ENCODE measurements around the gene SERPINA1.
"Not testable (repeated sequence)": the region's sequence is repeated elsewhere in the genome, so short reads cannot be mapped to it uniquely, and the experiment has no call there.

SERPINA1 gene

GRCh38 chr14:94360945-94361565, 27.3 kb downstream of the SERPINA1 start:
- WGBS, 2 experiments, result 90 to 92% methylated on average over 6 to 7 of the region's 7 CpGs
- no peaks in the 10 kb centered on the region for H3K4me1 ChIP-seq (ENCODE audit: control insufficient read depth, insufficient read depth, low read length)
- H3K27ac ChIP-seq (ENCODE audit: insufficient read depth, low read depth, low read length, poor library complexity, severe bottlenecking), result no peak overlapping the region
- H3K9me3 ChIP-seq (ENCODE audit: control insufficient read depth, low read length), result no peaks in the 10 kb centered on the region
- H3K36me3 ChIP-seq (ENCODE audit: control insufficient read depth, insufficient read depth, low read length), result no peaks in the 10 kb centered on the region
- no peaks in the 10 kb centered on the region for H3K27me3 ChIP-seq (ENCODE audit: control insufficient read depth, insufficient read depth, low read length, poor library complexity, severe bottlenecking)
- H3K4me3 ChIP-seq (ENCODE audit: insufficient read depth, low read depth, low read length), result no peak overlapping the region

- Histone ChIP-seq H3K4me3 (ENCODE audit: insufficient read depth, low read depth, low read length) (no peak overlapping the region), H3K36me3 (ENCODE audit: control insufficient read depth, insufficient read depth, low read length) (no peaks in the 10 kb centered on the region), H3K9me3 (ENCODE audit: control insufficient read depth, low read length) (no peaks in the 10 kb centered on the region), H3K27me3 (ENCODE audit: control insufficient read depth, insufficient read depth, low read length, poor library complexity, severe bottlenecking) (no peaks in the 10 kb centered on the region), H3K4me1 (ENCODE audit: control insufficient read depth, insufficient read depth, low read length) (no peaks in the 10 kb centered on the region), H3K27ac (ENCODE audit: insufficient read depth, low read depth, low read length, poor library complexity, severe bottlenecking) (no peak overlapping the region)
- 90 to 93% methylated on average over 1 of the region's 1 CpG for WGBS, 2 experiments
Measured at GRCh38 chr14:94357166-94357565, 31.2 kb downstream of the SERPINA1 start.

GRCh38 chr14:94356379-94357056, 31.9 kb downstream of the SERPINA1 start:
- H3K27ac ChIP-seq (ENCODE audit: insufficient read depth, low read depth, low read length, poor library complexity, severe bottlenecking), result no peak overlapping the region
- H3K4me1 ChIP-seq (ENCODE audit: control insufficient read depth, insufficient read depth, low read length), result no peaks in the 10 kb centered on the region
- H3K9me3 ChIP-seq (ENCODE audit: control insufficient read depth, low read length), result no peaks in the 10 kb centered on the region
- no peaks in the 10 kb centered on the region for H3K27me3 ChIP-seq (ENCODE audit: control insufficient read depth, insufficient read depth, low read length, poor library complexity, severe bottlenecking)
- 96% methylated on average over 5 of the region's 5 CpGs for WGBS, 2 experiments
- H3K36me3 ChIP-seq (ENCODE audit: control insufficient read depth, insufficient read depth, low read length), result no peaks in the 10 kb centered on the region
- no peak overlapping the region for H3K4me3 ChIP-seq (ENCODE audit: insufficient read depth, low read depth, low read length)

- 37% methylated on average over 14 of the region's 15 CpGs for WGBS, 2 experiments
- Histone ChIP-seq H3K36me3 (ENCODE audit: control insufficient read depth, insufficient read depth, low read length) (no peaks in the 10 kb centered on the region), H3K27ac (ENCODE audit: insufficient read depth, low read depth, low read length, poor library complexity, severe bottlenecking) (no peak overlapping the region)
Measured at GRCh38 chr14:94355191-94355794, 33.1 kb downstream of the SERPINA1 start.

GRCh38 chr14:94354638-94355185, 33.7 kb downstream of the SERPINA1 start:
- Histone ChIP-seq H3K27ac (ENCODE audit: insufficient read depth, low read depth, low read length, poor library complexity, severe bottlenecking) (no peak overlapping the region), H3K36me3 (ENCODE audit: control insufficient read depth, insufficient read depth, low read length) (no peaks in the 10 kb centered on the region), H3K4me3 (ENCODE audit: insufficient read depth, low read depth, low read length) (no peak overlapping the region), H3K27me3 (ENCODE audit: control insufficient read depth, insufficient read depth, low read length, poor library complexity, severe bottlenecking) (no peaks in the 10 kb centered on the region), H3K4me1 (ENCODE audit: control insufficient read depth, insufficient read depth, low read length) (no peaks in the 10 kb centered on the region), H3K9me3 (ENCODE audit: control insufficient read depth, low read length) (no peaks in the 10 kb centered on the region)
- 88 to 98% methylated on average over 3 of the region's 3 CpGs for WGBS, 2 experiments

More at GRCh38 chr14:94355191-94355794, 33.1 kb downstream of the SERPINA1 start:
- H3K9me3 ChIP-seq (ENCODE audit: control insufficient read depth, low read length), result no peaks in the 10 kb centered on the region
- H3K4me3 ChIP-seq (ENCODE audit: insufficient read depth, low read depth, low read length), result no peak overlapping the region
- H3K4me1 ChIP-seq (ENCODE audit: control insufficient read depth, insufficient read depth, low read length), result no peaks in the 10 kb centered on the region
- H3K27me3 ChIP-seq (ENCODE audit: control insufficient read depth, insufficient read depth, low read length, poor library complexity, severe bottlenecking), result no peaks in the 10 kb centered on the region

- H3K27ac ChIP-seq (ENCODE audit: insufficient read depth, low read depth, low read length, poor library complexity, severe bottlenecking); H3K9me3 ChIP-seq (ENCODE audit: control insufficient read depth, low read length); H3K27me3 ChIP-seq (ENCODE audit: control insufficient read depth, insufficient read depth, low read length, poor library complexity, severe bottlenecking); H3K4me1 ChIP-seq (ENCODE audit: control insufficient read depth, insufficient read depth, low read length); H3K4me3 ChIP-seq (ENCODE audit: insufficient read depth, low read depth, low read length); H3K36me3 ChIP-seq (ENCODE audit: control insufficient read depth, insufficient read depth, low read length): not testable (repeated sequence)
- 93 to 94% methylated on average over 8 of the region's 8 CpGs for WGBS, 2 experiments
Measured at GRCh38 chr14:94354190-94354589, 34.2 kb downstream of the SERPINA1 start.

GRCh38 chr14:94349276-94349675, 39.1 kb downstream of the SERPINA1 start:
- 90 to 93% methylated on average over 7 of the region's 7 CpGs for WGBS, 2 experiments
- no peaks in the 10 kb centered on the region for H3K36me3 ChIP-seq (ENCODE audit: control insufficient read depth, insufficient read depth, low read length)
- peaks cover 6% of the 10 kb centered on the region for H3K4me1 ChIP-seq (ENCODE audit: control insufficient read depth, insufficient read depth, low read length)
- H3K9me3 ChIP-seq (ENCODE audit: control insufficient read depth, low read length), result no peaks in the 10 kb centered on the region
- H3K27me3 ChIP-seq (ENCODE audit: control insufficient read depth, insufficient read depth, low read length, poor library complexity, severe bottlenecking), result no peaks in the 10 kb centered on the region
- no peak overlapping the region for H3K27ac ChIP-seq (ENCODE audit: insufficient read depth, low read depth, low read length, poor library complexity, severe bottlenecking)
- H3K4me3 ChIP-seq (ENCODE audit: insufficient read depth, low read depth, low read length), result no peak overlapping the region

- Histone ChIP-seq H3K4me1 (ENCODE audit: control insufficient read depth, insufficient read depth, low read length) (peaks cover 6% of the 10 kb centered on the region), H3K4me3 (ENCODE audit: insufficient read depth, low read depth, low read length) (no peak overlapping the region), H3K27ac (ENCODE audit: insufficient read depth, low read depth, low read length, poor library complexity, severe bottlenecking) (no peak overlapping the region), H3K36me3 (ENCODE audit: control insufficient read depth, insufficient read depth, low read length) (no peaks in the 10 kb centered on the region), H3K9me3 (ENCODE audit: control insufficient read depth, low read length) (no peaks in the 10 kb centered on the region), H3K27me3 (ENCODE audit: control insufficient read depth, insufficient read depth, low read length, poor library complexity, severe bottlenecking) (no peaks in the 10 kb centered on the region)
Measured at GRCh38 chr14:94348836-94349235, 39.6 kb downstream of the SERPINA1 start.

GRCh38 chr14:94346841-94347240, 41.6 kb downstream of the SERPINA1 start:
- Histone ChIP-seq H3K36me3 (ENCODE audit: control insufficient read depth, insufficient read depth, low read length) (no peaks in the 10 kb centered on the region), H3K4me1 (ENCODE audit: control insufficient read depth, insufficient read depth, low read length) (peaks cover 6% of the 10 kb centered on the region), H3K27ac (ENCODE audit: insufficient read depth, low read depth, low read length, poor library complexity, severe bottlenecking) (no peak overlapping the region)

GRCh38 chr14:94346065-94346786, 42.2 kb downstream of the SERPINA1 start:
- not testable (repeated sequence) for H3K4me3 ChIP-seq (ENCODE audit: insufficient read depth, low read depth, low read length); H3K36me3 ChIP-seq (ENCODE audit: control insufficient read depth, insufficient read depth, low read length); H3K9me3 ChIP-seq (ENCODE audit: control insufficient read depth, low read length); H3K27me3 ChIP-seq (ENCODE audit: control insufficient read depth, insufficient read depth, low read length, poor library complexity, severe bottlenecking); H3K4me1 ChIP-seq (ENCODE audit: control insufficient read depth, insufficient read depth, low read length); H3K27ac ChIP-seq (ENCODE audit: insufficient read depth, low read depth, low read length, poor library complexity, severe bottlenecking)
- 95 to 96% methylated on average over 22 to 24 of the region's 24 CpGs for WGBS, 2 experiments

More at GRCh38 chr14:94346841-94347240, 41.6 kb downstream of the SERPINA1 start:
- 94 to 97% methylated on average over 5 of the region's 5 CpGs for WGBS, 2 experiments
- no peak overlapping the region for H3K4me3 ChIP-seq (ENCODE audit: insufficient read depth, low read depth, low read length)
- no peaks in the 10 kb centered on the region for H3K27me3 ChIP-seq (ENCODE audit: control insufficient read depth, insufficient read depth, low read length, poor library complexity, severe bottlenecking)
- H3K9me3 ChIP-seq (ENCODE audit: control insufficient read depth, low read length), result no peaks in the 10 kb centered on the region

All from ectodermal cell (in vitro differentiated cells).